Peyer's patch (tissue), 4 donors: ENCODE measurements around the gene ATP11C.

Source experiments
- CTCF ChIP-seq, 6 experiments: fragments of 450-650 bp in 4 of 6; fragments of 200-600 bp in 2 of 6; sonication (generic) in 1 of 6; IDR thresholded peaks; one replicate each; pipeline ENCODE4 v1.5.1; 2017 to 2019; ENCODE audit warnings: antibody characterized with exemption in 6 of 6, mild to moderate bottlenecking in 3 of 6, moderate library complexity in 1 of 6
- POLR2A ChIP-seq, 2 donors: fragments of 450-650 bp; IDR thresholded peaks; one replicate each; pipeline ENCODE4 v1.5.1; 2017; ENCODE audit warnings: antibody characterized with exemption in 2 of 2, mild to moderate bottlenecking in 2 of 2, moderate library complexity in 2 of 2

- TF ChIP-seq CTCF (IDR thresholded peaks at IDR 0.05) (no peak), POLR2A (IDR thresholded peaks at IDR 0.05) (no peak)
These were observed 63.1 kb downstream of the ATP11C start for GRCh38 chrX:139869796-139870195.
